ENCODE data around the gene HOXC4.
A peak's percentile ranks its signal among the peaks of the same experiment; 100 is the strongest.

Gene HOXC4

GRCh38 chr12:54051026-54051842 is 2.4 kb upstream of the HOXC4 start (continued):
- TF ChIP-seq PRDM10 (tag by site-specific recombination; IDR thresholded peaks at IDR 0.05) (peak; percentile 81), ZSCAN16 (tag by site-specific recombination; IDR thresholded peaks at IDR 0.05) (0 out of 2 replicates have a peak, but pooled peaks have one; percentile 29), BCL11B (tag by site-specific recombination; IDR thresholded peaks at IDR 0.05; ENCODE audit: low read depth) (no peak), ZBTB48 (tag by site-specific recombination; IDR thresholded peaks at IDR 0.05) (peak; percentile 56), TCF7L2 (IDR thresholded peaks at IDR 0.05; ENCODE audit: borderline replicate concordance, low read depth, low read length) (no peak), ZFP69B (tag by site-specific recombination; IDR thresholded peaks at IDR 0.05) (peak; percentile 23; the same call in 1 of the 2 replicates), KLF17 (tag by site-specific recombination; IDR thresholded peaks at IDR 0.05) (no peak), ZNF324 (tag by site-specific recombination; IDR thresholded peaks at IDR 0.05) (no peak), WT1 (tag by site-specific recombination; IDR thresholded peaks at IDR 0.05) (peak; percentile 89), ZNF19 (tag by site-specific recombination; IDR thresholded peaks at IDR 0.05; ENCODE audit: low read depth) (no peak), OVOL3 (tag by site-specific recombination; IDR thresholded peaks at IDR 0.05) (no peak), ZNF529 (tag by site-specific recombination; IDR thresholded peaks at IDR 0.05; ENCODE audit: insufficient replicate concordance) (no peak), SETDB1 (IDR thresholded peaks at IDR 0.05; ENCODE audit: insufficient read length, low read length) (no peak), MZF1 (tag by site-specific recombination; IDR thresholded peaks at IDR 0.05; ENCODE audit: borderline replicate concordance) (peak; percentile 62; the same call in 1 of the 2 replicates), ZNF433 (tag by site-specific recombination; IDR thresholded peaks at IDR 0.05; ENCODE audit: low read depth) (no peak), ELK4 (IDR thresholded peaks at IDR 0.05; ENCODE audit: borderline replicate concordance, low read depth, low read length) (no peak), ZNF398 (tag by site-specific recombination; IDR thresholded peaks at IDR 0.05) (peak; percentile 25; the same call in 1 of the 2 replicates), KLF16 (tag by site-specific recombination; IDR thresholded peaks at IDR 0.05) (no peak), ZNF26 (tag by site-specific recombination; IDR thresholded peaks at IDR 0.05) (no peak), ZNF184 (tag by site-specific recombination; IDR thresholded peaks at IDR 0.05) (no peak), IKZF3 (tag by site-specific recombination; IDR thresholded peaks at IDR 0.05) (0 out of 2 replicates have a peak, but pooled peaks have one; percentile 32), ZFHX2 (tag by site-specific recombination; conservative IDR thresholded peaks at IDR 0.05) (peak; percentile 93), KLF9 (tag by site-specific recombination; IDR thresholded peaks at IDR 0.05; ENCODE audit: low read depth) (no peak), EGR2 (tag by site-specific recombination; IDR thresholded peaks at IDR 0.05; ENCODE audit: low read depth) (peak; percentile 93), KLF8 (tag by site-specific recombination; IDR thresholded peaks at IDR 0.05) (0 out of 2 replicates have a peak, but pooled peaks have one; percentile 22)

All from HEK293 (cell line).